OCI-LY3 (cell line): ENCODE results near the gene PCSK4.

Experiments used
- EZH2phosphoT487 ChIP-seq: fragments of 200-600 bp; shearing (Covaris generic); IDR thresholded peaks from 2 replicates; pipeline ENCODE4 v1.6.1; 2018; ENCODE audit warnings: antibody characterized with exemption, mixed run types, low read depth
- TF ChIP-seq, protein P1 (sequence below): fragments of 200-600, 300-600 bp; sonication (generic); IDR thresholded peaks from 2 replicates; pipeline ENCODE4 v1.5.1; 2014; ENCODE audit warnings: antibody characterized with exemption, low read length, low read depth

GRCh38 chr19:1526066-1526778 lies 36.1 kb upstream of the PCSK4 start:
- TF ChIP-seq, protein P1, sequence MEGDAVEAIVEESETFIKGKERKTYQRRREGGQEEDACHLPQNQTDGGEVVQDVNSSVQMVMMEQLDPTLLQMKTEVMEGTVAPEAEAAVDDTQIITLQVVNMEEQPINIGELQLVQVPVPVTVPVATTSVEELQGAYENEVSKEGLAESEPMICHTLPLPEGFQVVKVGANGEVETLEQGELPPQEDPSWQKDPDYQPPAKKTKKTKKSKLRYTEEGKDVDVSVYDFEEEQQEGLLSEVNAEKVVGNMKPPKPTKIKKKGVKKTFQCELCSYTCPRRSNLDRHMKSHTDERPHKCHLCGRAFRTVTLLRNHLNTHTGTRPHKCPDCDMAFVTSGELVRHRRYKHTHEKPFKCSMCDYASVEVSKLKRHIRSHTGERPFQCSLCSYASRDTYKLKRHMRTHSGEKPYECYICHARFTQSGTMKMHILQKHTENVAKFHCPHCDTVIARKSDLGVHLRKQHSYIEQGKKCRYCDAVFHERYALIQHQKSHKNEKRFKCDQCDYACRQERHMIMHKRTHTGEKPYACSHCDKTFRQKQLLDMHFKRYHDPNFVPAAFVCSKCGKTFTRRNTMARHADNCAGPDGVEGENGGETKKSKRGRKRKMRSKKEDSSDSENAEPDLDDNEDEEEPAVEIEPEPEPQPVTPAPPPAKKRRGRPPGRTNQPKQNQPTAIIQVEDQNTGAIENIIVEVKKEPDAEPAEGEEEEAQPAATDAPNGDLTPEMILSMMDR: no peak
- TF ChIP-seq EZH2phosphoT487: no peak
